GM13977 (cell line): Measurements from ENCODE around the gene CNOT6L.

Experiments
- DNase-seq: peaks from one replicate; pipeline ENCODE4 v3.0.0; 2012; ENCODE audit warnings: low spot score
- in situ Hi-C: fragments of 300-500 bp; cut with MboI; formaldehyde crosslinking; loops from one replicate; pipeline ENCODE4 v1.12.0; 2022; ENCODE audit warnings: low sequenced_read_pairs, low pct_unique_long_range_greater_than_20kb, mixed read lengths, inconsistent platforms; ENCODE audit not compliant: unreplicated experiment
- TF ChIP-seq, protein P1 (sequence below): IDR thresholded peaks from 2 replicates; pipeline ENCODE4 v1.5.1; 2012; ENCODE audit warnings: mild to moderate bottlenecking, control low read depth; ENCODE audit not compliant: insufficient read depth; ENCODE audit errors: extremely low read depth, missing control alignments

The CNOT6L gene

GRCh38 chr4:77773101-77773500 is 46.1 kb downstream of the CNOT6L start:
- no peak for DNase-seq
- TF ChIP-seq, protein P1, sequence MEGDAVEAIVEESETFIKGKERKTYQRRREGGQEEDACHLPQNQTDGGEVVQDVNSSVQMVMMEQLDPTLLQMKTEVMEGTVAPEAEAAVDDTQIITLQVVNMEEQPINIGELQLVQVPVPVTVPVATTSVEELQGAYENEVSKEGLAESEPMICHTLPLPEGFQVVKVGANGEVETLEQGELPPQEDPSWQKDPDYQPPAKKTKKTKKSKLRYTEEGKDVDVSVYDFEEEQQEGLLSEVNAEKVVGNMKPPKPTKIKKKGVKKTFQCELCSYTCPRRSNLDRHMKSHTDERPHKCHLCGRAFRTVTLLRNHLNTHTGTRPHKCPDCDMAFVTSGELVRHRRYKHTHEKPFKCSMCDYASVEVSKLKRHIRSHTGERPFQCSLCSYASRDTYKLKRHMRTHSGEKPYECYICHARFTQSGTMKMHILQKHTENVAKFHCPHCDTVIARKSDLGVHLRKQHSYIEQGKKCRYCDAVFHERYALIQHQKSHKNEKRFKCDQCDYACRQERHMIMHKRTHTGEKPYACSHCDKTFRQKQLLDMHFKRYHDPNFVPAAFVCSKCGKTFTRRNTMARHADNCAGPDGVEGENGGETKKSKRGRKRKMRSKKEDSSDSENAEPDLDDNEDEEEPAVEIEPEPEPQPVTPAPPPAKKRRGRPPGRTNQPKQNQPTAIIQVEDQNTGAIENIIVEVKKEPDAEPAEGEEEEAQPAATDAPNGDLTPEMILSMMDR, result no peak
- in situ Hi-C loops, result no loop called here

DNA sequence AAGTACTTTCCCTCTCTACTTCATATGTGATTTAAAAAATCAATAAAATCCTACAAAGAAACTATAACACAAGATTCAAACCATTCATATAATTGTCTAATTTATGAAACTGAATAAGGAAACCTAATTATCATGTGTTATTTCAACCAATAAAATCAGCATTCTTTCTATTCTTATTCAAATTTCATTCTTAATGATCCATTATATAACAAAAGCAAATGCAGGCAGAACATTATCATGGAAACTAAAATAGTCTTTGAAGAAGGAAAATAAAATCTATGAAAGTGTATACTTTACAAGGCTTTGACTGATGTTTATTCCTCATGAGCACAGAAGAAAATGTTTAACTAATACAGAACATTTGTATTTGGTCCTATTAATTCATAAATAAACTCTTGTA is 47.6 kb downstream of the CNOT6L start:
- TF ChIP-seq, protein P1, result no peak
- no peak for DNase-seq
- in situ Hi-C loops, result no loop called here

DNA sequence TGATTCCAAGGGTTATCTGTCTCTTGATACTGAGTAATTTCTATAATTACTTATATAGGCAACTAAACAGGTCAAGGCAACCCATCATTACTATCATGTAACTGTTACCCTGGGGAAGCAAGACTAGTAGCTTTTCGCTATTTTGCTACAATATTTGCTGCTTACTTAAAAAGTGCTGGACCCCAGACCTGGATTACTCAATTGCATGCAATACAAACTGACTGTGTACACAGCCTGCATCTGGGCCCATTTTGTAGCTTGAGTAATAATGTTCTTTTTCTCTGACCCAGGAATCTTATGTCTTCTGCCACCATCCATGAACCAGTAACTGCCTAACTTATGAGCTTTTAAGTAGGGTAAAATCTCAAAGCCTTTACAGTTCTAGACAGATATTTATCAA is 53.4 kb downstream of the CNOT6L start:
- in situ Hi-C loops, result no loop called here
- TF ChIP-seq, protein P1, result no peak
- no peak for DNase-seq

- in situ Hi-C loops, result no loop called here
- TF ChIP-seq, protein P1, result no peak
Observed at GRCh38 chr4:77762531-77762930, 56.6 kb downstream of the CNOT6L start.

GRCh38 chr4:77761595-77761994 is 57.6 kb downstream of the CNOT6L start:
- TF ChIP-seq, protein P1, result no peak
- DNase-seq, result no peak
- in situ Hi-C loops, result no loop called here

More at GRCh38 chr4:77762531-77762930, 56.6 kb downstream of the CNOT6L start:
- no peak for DNase-seq

DNA sequence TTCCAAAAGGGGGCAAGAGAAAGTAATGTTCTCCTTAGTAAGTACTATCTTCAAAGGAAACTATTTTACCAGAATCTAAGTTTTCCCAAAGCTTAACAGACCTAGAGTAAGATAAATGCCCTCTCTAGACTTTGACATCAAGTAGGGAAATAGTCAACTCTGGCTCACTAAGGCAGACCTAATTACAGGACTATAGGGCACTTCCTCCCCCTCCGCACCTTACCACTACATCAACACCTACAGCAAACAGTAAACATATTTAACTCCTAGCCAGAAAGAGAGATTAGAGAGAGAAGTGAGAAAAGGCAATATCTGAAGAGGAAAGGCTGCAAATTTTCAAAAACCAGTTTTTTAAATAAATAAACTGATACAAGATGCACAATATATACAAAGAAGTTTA is 60.4 kb downstream of the CNOT6L start:
- no peak for DNase-seq
- in situ Hi-C loops, result no loop called here
- TF ChIP-seq, protein P1, result no peak

DNA sequence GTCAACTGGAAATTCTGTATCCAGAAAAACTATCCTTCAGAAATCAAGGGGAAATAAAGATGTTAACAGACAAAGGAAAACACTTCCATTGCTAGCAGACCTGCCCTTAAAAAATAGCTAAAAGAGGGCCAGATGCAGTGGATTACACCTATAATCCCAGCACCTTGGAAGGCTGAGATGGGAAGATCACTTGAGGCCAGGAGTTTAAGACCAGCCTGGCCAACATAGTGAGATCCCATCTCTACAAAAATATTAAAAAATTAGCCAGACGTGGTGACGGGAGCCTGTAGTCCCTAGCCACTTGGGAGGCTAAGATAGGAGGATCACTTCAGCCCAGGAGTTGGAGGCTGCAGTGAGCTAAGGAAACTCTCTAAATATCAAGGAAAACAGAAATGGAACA is 67.4 kb downstream of the CNOT6L start:
- in situ Hi-C loops, result no loop called here
- TF ChIP-seq, protein P1, result no peak

More for the DNA sequence above, 67.4 kb downstream of the CNOT6L start:
- no peak for DNase-seq
